Endothelial cell (in vitro differentiated cells): ENCODE data around the gene COL25A1. TPM values are rescaled to one million over a fixed set of nuclear protein-coding genes. Genes with fewer than 3 reads are reported as not detected.

Experiments
- DNase-seq: peaks from one replicate; pipeline ENCODE4 v3.0.0; 2021; ENCODE audit warnings: low spot score
- H3K27ac Mint-ChIP-seq: one replicate; pipeline ENCODE4 v1.8.0; 2021; ENCODE audit warnings: mixed read lengths, inconsistent platforms; ENCODE audit not compliant: unreplicated experiment
- H3K27me3 Mint-ChIP-seq: one replicate; pipeline ENCODE4 v1.8.0; 2021; ENCODE audit warnings: mild to moderate bottlenecking, moderate library complexity, mixed read lengths, inconsistent platforms; ENCODE audit not compliant: unreplicated experiment
- H3K36me3 Mint-ChIP-seq: one replicate; pipeline ENCODE4 v1.8.0; 2021; ENCODE audit warnings: mild to moderate bottlenecking, low read depth, mixed read lengths, inconsistent platforms; ENCODE audit not compliant: unreplicated experiment
- H3K4me1 Mint-ChIP-seq: one replicate; pipeline ENCODE4 v1.8.0; 2021; ENCODE audit warnings: mild to moderate bottlenecking, mixed read lengths, inconsistent platforms; ENCODE audit not compliant: unreplicated experiment
- H3K4me3 Mint-ChIP-seq: one replicate; pipeline ENCODE4 v1.8.0; 2021; ENCODE audit warnings: mild to moderate bottlenecking, mixed read lengths, inconsistent platforms; ENCODE audit not compliant: unreplicated experiment
- H3K9me3 Mint-ChIP-seq: one replicate; pipeline ENCODE4 v1.8.0; 2021; ENCODE audit warnings: mixed read lengths, inconsistent platforms; ENCODE audit not compliant: unreplicated experiment
- CTCF ChIP-seq: fragments of 200-600 bp; sonication (generic); IDR thresholded peaks from one replicate; pipeline ENCODE4 v1.5.0; 2021; ENCODE audit warnings: antibody characterized with exemption; ENCODE audit not compliant: unreplicated experiment
- total RNA-seq: library from RNA; stranded (reverse); fragmentation: NEBNext Ultra II Directional; extraction: Animal tissue kit (Norgen Biotek cat#: 25700); gene quantifications from one replicate; pipeline ENCODE4 v1.2.1, GENCODE V29; 2021; ENCODE audit not compliant: unreplicated experiment

Gene COL25A1
- total RNA-seq, 1 donor from 2014 or later = 22.7 TPM

GRCh38 chr4:108834166-108834834, 468.2 kb downstream of the COL25A1 start:
- Mint-ChIP-seq H3K9me3 (no peaks in the 10 kb centered on the region), H3K27ac (no peak overlapping the region), H3K4me3 (no peak overlapping the region), H3K27me3 (peaks cover 2% of the 10 kb centered on the region), H3K36me3 (no peaks in the 10 kb centered on the region), H3K4me1 (no peaks in the 10 kb centered on the region)
- DNase-seq = no peak
- no peak for TF ChIP-seq CTCF

GRCh38 chr4:108833046-108833445, 469.4 kb downstream of the COL25A1 start:
- Mint-ChIP-seq H3K4me1 (no peaks in the 10 kb centered on the region), H3K4me3 (no peak overlapping the region), H3K27me3 (peaks cover 2% of the 10 kb centered on the region), H3K36me3 (no peaks in the 10 kb centered on the region), H3K27ac (no peak overlapping the region), H3K9me3 (no peaks in the 10 kb centered on the region)
- no peak for DNase-seq
- no peak for TF ChIP-seq CTCF

GRCh38 chr4:108831886-108832285, 470.6 kb downstream of the COL25A1 start:
- Mint-ChIP-seq H3K4me3 (no peak overlapping the region), H3K36me3 (no peaks in the 10 kb centered on the region), H3K9me3 (no peaks in the 10 kb centered on the region), H3K4me1 (no peaks in the 10 kb centered on the region), H3K27me3 (peaks cover 2% of the 10 kb centered on the region), H3K27ac (no peak overlapping the region)
- TF ChIP-seq CTCF = no peak
- DNase-seq = no peak

- Mint-ChIP-seq H3K9me3 (no peaks in the 10 kb centered on the region), H3K27ac (no peak overlapping the region), H3K36me3 (no peaks in the 10 kb centered on the region), H3K4me1 (no peaks in the 10 kb centered on the region), H3K4me3 (no peak overlapping the region), H3K27me3 (peaks cover 2% of the 10 kb centered on the region)
- DNase-seq = no peak
- no peak for TF ChIP-seq CTCF
Observed at GRCh38 chr4:108831291-108831690, 471.2 kb downstream of the COL25A1 start.

- no peak for TF ChIP-seq CTCF
- H3K9me3 Mint-ChIP-seq = no peaks in the 10 kb centered on the region
- no peaks in the 10 kb centered on the region for H3K4me1 Mint-ChIP-seq
- peaks cover 2% of the 10 kb centered on the region for H3K27me3 Mint-ChIP-seq
- no peak overlapping the region for H3K27ac Mint-ChIP-seq
- no peaks in the 10 kb centered on the region for H3K36me3 Mint-ChIP-seq
- H3K4me3 Mint-ChIP-seq = no peak overlapping the region
- DNase-seq = no peak
Observed at GRCh38 chr4:108830509-108831244, 471.8 kb downstream of the COL25A1 start.
